ENCODE measurements around the gene FBXL22. TPM values are rescaled to one million over a fixed set of nuclear protein-coding genes. Genes with fewer than 3 reads are reported as not detected.

The FBXL22 gene
- total and polyA plus RNA-seq, 4 experiments from 2014 or later = 0.50 to 2.2 (median 1.9) TPM

DNA sequence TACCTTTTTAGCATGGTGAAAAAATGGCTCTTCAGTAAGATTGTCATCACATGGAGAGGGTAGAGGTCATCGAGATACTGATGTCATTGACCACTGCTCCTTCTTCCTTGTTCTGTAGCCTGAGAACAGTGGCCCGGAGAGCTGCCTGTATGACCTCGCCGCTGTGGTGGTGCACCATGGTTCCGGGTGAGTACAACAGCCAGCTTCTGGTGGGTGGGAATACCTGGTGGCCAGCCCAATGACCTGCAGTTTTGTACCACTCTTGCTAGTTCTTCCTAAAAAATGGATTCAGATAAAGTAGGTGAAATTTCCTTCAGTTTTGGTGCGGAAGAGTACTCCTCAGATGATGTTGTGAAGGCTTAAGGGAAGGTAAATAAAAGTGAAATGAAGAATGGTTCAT, 8.4 kb upstream of the FBXL22 start:
- H3K4me3 Mint-ChIP-seq = no peak overlapping the region
- POLR2A ChIA-PET (ENCODE audit: partially characterized antibody) = interaction anchor here (1.2 to 4.1 kb wide), 2 partner anchors 9 to 12 kb away, joined by 3 to 19 read pairs; partner anchors contain the start of gene FBXL22
- peaks cover 78 to 87% of the 10 kb centered on the region in 2 donors for H3K36me3 Mint-ChIP-seq

DNA sequence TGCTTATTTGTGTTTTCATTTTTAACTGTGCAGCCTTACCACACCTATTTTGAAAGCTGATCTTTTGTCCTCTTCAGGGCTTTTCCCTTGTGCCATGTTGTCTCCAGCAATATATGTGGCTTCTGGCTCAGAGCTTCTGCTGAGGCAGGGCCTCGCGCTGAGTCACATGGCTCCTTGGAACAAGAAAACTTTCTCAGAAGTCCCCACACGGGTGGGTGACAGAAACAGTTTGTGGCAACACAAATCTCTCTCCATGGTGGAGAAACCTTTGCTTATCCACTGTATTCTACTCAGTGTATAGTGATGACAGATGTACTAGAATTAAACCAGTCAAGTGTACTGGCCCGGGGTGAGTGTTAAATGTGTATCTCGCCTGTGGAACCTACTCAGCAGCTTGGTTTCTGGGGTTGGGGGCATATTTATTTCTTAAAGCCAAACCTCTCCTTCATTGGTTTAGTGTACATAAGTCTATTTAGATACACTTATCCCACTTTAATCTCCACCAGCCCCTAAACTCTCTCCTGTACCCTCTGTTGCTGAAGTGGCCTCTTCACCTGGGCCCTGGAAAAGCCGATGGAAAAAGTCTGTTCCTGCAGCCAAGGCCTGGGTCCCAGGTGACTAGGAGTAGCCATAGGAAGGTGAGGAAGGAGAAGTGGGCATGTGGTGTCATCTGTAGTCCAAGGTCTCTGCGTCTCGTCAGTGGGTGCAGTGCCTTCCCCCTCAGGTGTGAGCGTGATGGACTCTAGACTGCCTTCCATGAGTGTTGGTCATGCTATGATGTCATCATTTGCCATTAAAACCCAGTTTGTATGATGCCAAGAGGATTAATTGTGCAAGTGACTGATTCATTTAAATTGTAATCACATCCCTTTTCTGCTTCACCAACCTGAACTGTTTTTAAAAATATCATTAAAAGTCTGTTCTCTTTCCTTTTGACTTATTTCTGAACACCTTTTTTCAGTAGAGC, 3.2 kb upstream of the FBXL22 start:
- H3K36me3 Mint-ChIP-seq = peaks cover 46 to 51% of the 10 kb centered on the region in 2 donors
- H3K4me3 Mint-ChIP-seq = no peak overlapping the region
- CTCF ChIA-PET (ENCODE audit: partially characterized antibody) = interaction anchor here (0.9 to 1.2 kb wide), 3 partner anchors 106 to 127 kb away, joined by 3 to 6 read pairs (median 3); no protein-coding TSS in a partner anchor

More for the DNA sequence above, 8.4 kb upstream of the FBXL22 start:
- H3K27me3 ChIP-seq (ENCODE audit: insufficient read depth, low read length) = no peaks in the 10 kb centered on the region
- no peak for DNase-seq
- CTCF ChIA-PET (ENCODE audit: partially characterized antibody) = interaction anchor here (0.9 kb wide), 1 partner anchor 122 kb away, joined by 3 read pairs; no protein-coding TSS in a partner anchor
- Mint-ChIP-seq H3K9me3 (peaks cover 0 to 5% (median 0%) of the 10 kb centered on the region in 8 donors), H3K27ac (peak overlapping the region in 4 of 7 donors; percentile 16 to 60 (median 44)), H3K4me1 (peaks cover 17 to 38% (median 27%) of the 10 kb centered on the region in 4 donors), H3K27me3 (no peaks in the 10 kb centered on the region)
- peaks cover 37% of the 10 kb centered on the region for H3K36me3 ChIP-seq (ENCODE audit: insufficient read depth, low read length)
- no peak overlapping the region for H3K27ac ChIP-seq (ENCODE audit: low read depth, low read length)
- H3K9me3 ChIP-seq (ENCODE audit: control insufficient read depth in 1 of 2, low read length in 2 of 2) = no peaks in the 10 kb centered on the region
- no peak overlapping the region for H3K4me3 ChIP-seq (ENCODE audit: low read length in 2 of 2)
- peaks cover 5% of the 10 kb centered on the region for H3K4me1 ChIP-seq (ENCODE audit: insufficient read depth, low read length)
- intact Hi-C loops (cut with micrococcal nuclease) = no loop called here

DNA sequence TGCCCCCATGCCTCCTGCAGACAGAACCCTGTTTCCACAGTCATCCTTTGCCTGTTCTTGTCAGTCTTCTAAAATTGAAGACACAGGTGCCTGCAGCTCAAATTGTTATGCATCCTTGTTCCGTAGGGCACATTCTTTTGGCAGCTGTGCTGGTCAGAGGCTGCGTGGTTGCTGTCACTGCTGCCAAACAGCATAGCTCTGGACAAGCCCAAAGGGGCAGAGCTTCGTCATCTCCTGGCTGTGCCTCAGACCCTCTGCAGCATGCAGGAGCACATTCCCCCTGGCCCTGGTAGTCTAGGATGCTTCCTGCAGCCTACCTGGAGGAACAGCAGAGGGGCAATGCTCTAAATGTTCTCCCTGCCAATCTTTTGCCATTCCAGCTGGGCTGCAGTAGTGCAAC, 2.1 kb upstream of the FBXL22 start:
- H3K9me3 ChIP-seq (ENCODE audit: control insufficient read depth in 1 of 2, low read length in 2 of 2) = no peaks in the 10 kb centered on the region
- DNase-seq = no peak
- peaks cover 10% of the 10 kb centered on the region for H3K36me3 ChIP-seq (ENCODE audit: insufficient read depth, low read length)
- no peak overlapping the region for H3K4me3 ChIP-seq (ENCODE audit: low read length in 2 of 2)
- Mint-ChIP-seq H3K36me3 (peaks cover 36 to 41% of the 10 kb centered on the region in 2 donors), H3K27me3 (no peaks in the 10 kb centered on the region), H3K27ac (peak overlapping the region in 6 of 7 donors; percentile 3 to 90 (median 73)), H3K4me1 (peaks cover 29 to 77% (median 48%) of the 10 kb centered on the region in 4 donors), H3K9me3 (peaks cover 0 to 7% (median 0%) of the 10 kb centered on the region in 8 donors), H3K4me3 (peak overlapping the region in 1 of 8 donors; percentile 10)
- ChIA-PET POLR2A (ENCODE audit: partially characterized antibody) (interaction anchor here (1.0 to 9.9 kb wide), 3 partner anchors 15 to 89 kb away, joined by 4 to 135 read pairs (median 5); partner anchors contain the start of gene USP3), CTCF (ENCODE audit: partially characterized antibody) (interaction anchor here (1.2 to 2.4 kb wide), 3 partner anchors 108 to 129 kb away, joined by 3 to 7 read pairs (median 4); no protein-coding TSS in a partner anchor)
- intact Hi-C loops (cut with micrococcal nuclease) = loop anchor here (10.0 kb wide), 1 partner anchor 50 kb away; no protein-coding TSS in a partner anchor
- no peak overlapping the region for H3K27ac ChIP-seq (ENCODE audit: low read depth, low read length)
- H3K4me1 ChIP-seq (ENCODE audit: insufficient read depth, low read length) = peaks cover 25% of the 10 kb centered on the region
- no peaks in the 10 kb centered on the region for H3K27me3 ChIP-seq (ENCODE audit: insufficient read depth, low read length)

More for the DNA sequence above, 3.2 kb upstream of the FBXL22 start:
- Mint-ChIP-seq H3K9me3 (peaks cover 0 to 7% (median 0%) of the 10 kb centered on the region in 8 donors), H3K27me3 (no peaks in the 10 kb centered on the region), H3K27ac (peak overlapping the region; percentile 72 to 84 (median 77)), H3K4me1 (peaks cover 24 to 66% (median 43%) of the 10 kb centered on the region in 4 donors)
- intact Hi-C loops (cut with micrococcal nuclease) = loop anchor here (10.0 kb wide), 1 partner anchor 49 kb away; no protein-coding TSS in a partner anchor
- no peaks in the 10 kb centered on the region for H3K9me3 ChIP-seq (ENCODE audit: control insufficient read depth in 1 of 2, low read length in 2 of 2)
- DNase-seq = no peak
- POLR2A ChIA-PET (ENCODE audit: partially characterized antibody) = interaction anchor here (0.5 to 9.9 kb wide), 3 partner anchors 84 to 1701 kb away, joined by 3 to 135 read pairs (median 5); partner anchors contain the start of gene USP3
- H3K4me1 ChIP-seq (ENCODE audit: insufficient read depth, low read length) = peaks cover 19% of the 10 kb centered on the region
- H3K27ac ChIP-seq (ENCODE audit: low read depth, low read length) = no peak overlapping the region
- H3K36me3 ChIP-seq (ENCODE audit: insufficient read depth, low read length) = peaks cover 13% of the 10 kb centered on the region
- H3K27me3 ChIP-seq (ENCODE audit: insufficient read depth, low read length) = no peaks in the 10 kb centered on the region
- H3K4me3 ChIP-seq (ENCODE audit: low read length in 2 of 2) = no peak overlapping the region

DNA sequence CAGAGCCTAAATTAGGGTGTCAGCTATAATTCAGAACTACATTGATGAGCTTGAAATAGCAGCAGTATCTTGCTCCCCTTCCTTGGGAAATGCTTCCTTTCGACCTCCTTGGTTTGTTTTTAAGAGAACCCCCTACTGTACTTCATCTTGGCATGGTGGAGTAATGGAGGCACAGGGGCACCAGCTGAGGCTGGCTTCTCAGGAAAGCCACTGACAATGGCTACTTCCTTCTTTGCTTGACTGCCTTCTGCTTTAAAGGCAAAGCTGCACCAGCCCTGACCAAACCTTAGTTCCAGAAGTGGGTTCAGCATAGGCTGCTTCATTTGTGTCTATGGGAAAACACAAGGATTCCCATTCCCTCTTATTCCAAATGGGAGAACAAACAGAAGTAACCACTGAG, 1.5 kb upstream of the FBXL22 start:
- Mint-ChIP-seq H3K36me3 (peaks cover 30 to 36% of the 10 kb centered on the region in 2 donors), H3K27me3 (no peaks in the 10 kb centered on the region), H3K27ac (peak overlapping the region in 5 of 7 donors; percentile 26 to 86 (median 70)), H3K9me3 (peaks cover 0 to 7% (median 0%) of the 10 kb centered on the region in 8 donors), H3K4me3 (no peak overlapping the region), H3K4me1 (peaks cover 28 to 77% (median 47%) of the 10 kb centered on the region in 4 donors)
- no peak overlapping the region for H3K27ac ChIP-seq (ENCODE audit: low read depth, low read length)
- intact Hi-C loops (cut with micrococcal nuclease) = loop anchor here (10.0 kb wide), 1 partner anchor 51 kb away; no protein-coding TSS in a partner anchor
- H3K9me3 ChIP-seq (ENCODE audit: control insufficient read depth in 1 of 2, low read length in 2 of 2) = no peaks in the 10 kb centered on the region
- no peak for DNase-seq
- no peak overlapping the region for H3K4me3 ChIP-seq (ENCODE audit: low read length in 2 of 2)
- H3K4me1 ChIP-seq (ENCODE audit: insufficient read depth, low read length) = peaks cover 25% of the 10 kb centered on the region
- ChIA-PET POLR2A (ENCODE audit: partially characterized antibody) (interaction anchor here (1.0 to 9.9 kb wide), 4 partner anchors 15 to 129 kb away, joined by 4 to 135 read pairs (median 6); partner anchors contain the start of gene USP3), CTCF (ENCODE audit: partially characterized antibody) (interaction anchor here (1.1 to 2.4 kb wide), 3 partner anchors 88 to 129 kb away, joined by 3 to 7 read pairs (median 4); no protein-coding TSS in a partner anchor)
- H3K36me3 ChIP-seq (ENCODE audit: insufficient read depth, low read length) = peaks cover 10% of the 10 kb centered on the region
- no peaks in the 10 kb centered on the region for H3K27me3 ChIP-seq (ENCODE audit: insufficient read depth, low read length)

DNA sequence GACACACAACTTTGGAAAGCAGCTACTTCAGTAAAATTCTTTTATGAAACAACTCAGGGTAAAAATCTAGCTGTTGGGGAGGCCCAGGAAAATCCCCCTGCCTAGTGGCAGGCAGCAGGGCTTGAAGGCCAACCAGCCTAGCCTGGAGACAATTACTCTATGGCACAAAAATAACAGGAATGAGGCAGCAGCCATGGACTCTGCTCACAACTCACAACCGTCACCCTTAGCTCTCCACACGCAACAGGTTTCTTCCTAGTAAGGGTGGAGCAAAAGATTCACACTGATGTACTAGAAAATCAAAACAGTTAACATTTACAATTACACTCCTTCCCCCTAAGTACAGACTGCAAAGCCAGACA, 530 bp upstream of the FBXL22 start:
- intact Hi-C loops (cut with micrococcal nuclease) = loop anchor here (10.0 kb wide), 1 partner anchor 52 kb away; no protein-coding TSS in a partner anchor
- peaks cover 27% of the 10 kb centered on the region for H3K4me1 ChIP-seq (ENCODE audit: insufficient read depth, low read length)
- no peaks in the 10 kb centered on the region for H3K9me3 ChIP-seq (ENCODE audit: control insufficient read depth in 1 of 2, low read length in 2 of 2)
- Mint-ChIP-seq H3K27me3 (no peaks in the 10 kb centered on the region), H3K9me3 (peaks cover 0 to 11% (median 0%) of the 10 kb centered on the region in 8 donors), H3K36me3 (peaks cover 21 to 31% of the 10 kb centered on the region in 2 donors), H3K4me3 (peak overlapping the region in 2 of 8 donors; percentile 25 to 47), H3K4me1 (peaks cover 23 to 77% (median 42%) of the 10 kb centered on the region in 4 donors), H3K27ac (peak overlapping the region; percentile 39 to 86 (median 80))
- no peak for DNase-seq
- ChIA-PET CTCF (ENCODE audit: partially characterized antibody) (interaction anchor here (0.9 to 2.4 kb wide), 5 partner anchors 13 to 738 kb away, joined by 3 to 7 read pairs (median 3); no protein-coding TSS in a partner anchor), POLR2A (ENCODE audit: partially characterized antibody) (interaction anchor here (0.7 to 9.9 kb wide), 7 partner anchors 10 to 237 kb away, joined by 3 to 135 read pairs (median 6); partner anchors contain the start of genes HERC1 and USP3)
- peaks cover under 1% of the 10 kb centered on the region for H3K36me3 ChIP-seq (ENCODE audit: insufficient read depth, low read length)
- H3K27me3 ChIP-seq (ENCODE audit: insufficient read depth, low read length) = no peaks in the 10 kb centered on the region
- no peak overlapping the region for H3K27ac ChIP-seq (ENCODE audit: low read depth, low read length)
- H3K4me3 ChIP-seq (ENCODE audit: low read length in 2 of 2) = no peak overlapping the region

DNA sequence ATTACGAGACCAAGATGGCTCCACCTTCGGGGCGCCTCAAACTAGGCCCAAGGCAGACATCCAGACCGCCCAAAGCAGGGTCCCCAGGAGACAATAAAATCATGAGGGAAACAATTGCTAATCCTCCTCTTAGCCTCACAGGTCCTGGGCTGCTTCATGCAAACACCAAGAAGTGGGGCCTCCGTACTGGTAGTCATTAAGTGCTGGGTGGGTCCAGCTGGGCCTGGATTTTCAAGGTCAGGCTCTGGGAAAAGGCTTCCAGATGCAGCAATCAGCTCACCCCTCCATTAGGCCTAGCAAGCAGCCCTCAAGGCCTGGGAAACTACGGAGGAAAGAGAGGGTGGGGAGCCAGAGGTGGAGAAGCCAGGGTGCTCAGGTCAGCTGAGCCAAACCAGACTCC, 634 bp downstream of the FBXL22 start:
- no peak overlapping the region for H3K4me3 Mint-ChIP-seq
- CTCF ChIA-PET (ENCODE audit: partially characterized antibody) = interaction anchor here (1.0 to 5.7 kb wide), 6 partner anchors 10 to 130 kb away, joined by 3 to 64 read pairs (median 9); no protein-coding TSS in a partner anchor
- no peak overlapping the region for H3K27ac ChIP-seq (ENCODE audit: low read depth, low read length)
- peak overlapping the region in 2 of 7 donors; percentile 94 for H3K27ac Mint-ChIP-seq
- no peaks in the 10 kb centered on the region for H3K27me3 Mint-ChIP-seq
- intact Hi-C loops (cut with micrococcal nuclease) = loop anchor here (10.0 kb wide), 1 partner anchor 53 kb away; no protein-coding TSS in a partner anchor
- DNase-seq = no peak
- H3K27me3 ChIP-seq (ENCODE audit: insufficient read depth, low read length) = no peaks in the 10 kb centered on the region
- H3K9me3 Mint-ChIP-seq = peaks cover 0 to 11% (median 0%) of the 10 kb centered on the region in 8 donors
- H3K4me1 Mint-ChIP-seq = peaks cover 29 to 83% (median 46%) of the 10 kb centered on the region in 4 donors
- peaks cover 15 to 25% of the 10 kb centered on the region in 2 donors for H3K36me3 Mint-ChIP-seq
- no peaks in the 10 kb centered on the region for H3K9me3 ChIP-seq (ENCODE audit: control insufficient read depth in 1 of 2, low read length in 2 of 2)
- POLR2A ChIA-PET (ENCODE audit: partially characterized antibody) = interaction anchor here (0.9 to 9.9 kb wide), 7 partner anchors 9 to 236 kb away, joined by 3 to 135 read pairs (median 7); partner anchors contain the start of genes HERC1 and USP3
- H3K4me1 ChIP-seq (ENCODE audit: insufficient read depth, low read length) = peaks cover 38% of the 10 kb centered on the region
- H3K36me3 ChIP-seq (ENCODE audit: insufficient read depth, low read length) = no peaks in the 10 kb centered on the region
- H3K4me3 ChIP-seq (ENCODE audit: low read length in 2 of 2) = no peak overlapping the region

Measured in CD4-positive, alpha-beta memory T cell (primary cell).